SK-N-SH treated with all-trans-retinoic acid at 6 μM for 48 hours (cell line): ENCODE data around the gene STX12.

ENCODE experiments used
- ARNTL ChIP-seq: fragments of 450-650 bp; formaldehyde crosslinking; IDR thresholded peaks from 2 replicates; pipeline ENCODE4 v1.5.0; 2020; ENCODE audit warnings: low read depth, mild to moderate bottlenecking, moderate library complexity, borderline replicate concordance
- BACH2 ChIP-seq: fragments of 250-450 bp; sonication (Bioruptor Pico); IDR thresholded peaks from 2 replicates; pipeline ENCODE4 v1.9.0; 2021; ENCODE audit warnings: mild to moderate bottlenecking, borderline replicate concordance
- ISL1 ChIP-seq: fragments of 250-450 bp; sonication (Bioruptor Pico); IDR thresholded peaks from 2 replicates; pipeline ENCODE4 v2.1.2; 2022; ENCODE audit warnings: mild to moderate bottlenecking, moderate library complexity
- PPARA ChIP-seq: fragments of 250-450 bp; sonication (Bioruptor Pico); IDR thresholded peaks from 2 replicates; pipeline ENCODE4 v1.5.0; 2020; ENCODE audit warnings: mild to moderate bottlenecking, borderline replicate concordance
- RARB ChIP-seq: fragments of 250-450 bp; sonication (Bioruptor Pico); IDR thresholded peaks from 2 replicates; pipeline ENCODE4 v1.8.0; 2021; ENCODE audit warnings: mild to moderate bottlenecking, moderate library complexity
- TCF4 ChIP-seq: fragments of 250-450 bp; sonication (Bioruptor Pico); IDR thresholded peaks from 2 replicates; pipeline ENCODE4 v1.8.0; 2021; ENCODE audit warnings: mild to moderate bottlenecking, moderate library complexity, borderline replicate concordance
- TOX ChIP-seq: fragments of 250-450 bp; sonication (Bioruptor Pico); IDR thresholded peaks from 2 replicates; pipeline ENCODE4 v1.8.0; 2021; ENCODE audit warnings: mild to moderate bottlenecking, moderate library complexity, borderline replicate concordance
- ZFP3 ChIP-seq: fragments of 250-450 bp; sonication (Bioruptor Pico); IDR thresholded peaks from 2 replicates; pipeline ENCODE4 v1.5.0; 2020; ENCODE audit warnings: mild to moderate bottlenecking, moderate library complexity
- ZFP30 ChIP-seq: fragments of 450-650 bp; formaldehyde crosslinking; IDR thresholded peaks from 2 replicates; pipeline ENCODE4 v1.5.0; 2022; ENCODE audit warnings: mild to moderate bottlenecking, moderate library complexity
- ZNF565 ChIP-seq: fragments of 450-650 bp; formaldehyde crosslinking; conservative IDR thresholded peaks from 2 replicates; pipeline ENCODE4 v1.5.0; 2020; ENCODE audit warnings: low read depth, mild to moderate bottlenecking, moderate library complexity
- ZNF70 ChIP-seq: fragments of 450-650 bp; formaldehyde crosslinking; IDR thresholded peaks from 2 replicates; pipeline ENCODE4 v1.5.0; 2020; ENCODE audit warnings: mild to moderate bottlenecking, moderate library complexity
- TF ChIP-seq, protein P1 (sequence below): fragments of 250-450 bp; sonication (Bioruptor Pico); IDR thresholded peaks from 2 replicates; pipeline ENCODE4 v1.5.0; 2020; ENCODE audit warnings: mild to moderate bottlenecking, moderate library complexity
- TF ChIP-seq, protein P2 (sequence below): fragments of 250-450 bp; sonication (Bioruptor Pico); IDR thresholded peaks from 2 replicates; pipeline ENCODE4 v1.5.1; 2020; ENCODE audit warnings: low read depth, mild to moderate bottlenecking, moderate library complexity
- TF ChIP-seq, protein P3 (sequence below): fragments of 250-450 bp; sonication (Bioruptor Pico); IDR thresholded peaks from 2 replicates; pipeline ENCODE4 v1.8.0; 2021; ENCODE audit warnings: low read depth, mild to moderate bottlenecking, moderate library complexity, borderline replicate concordance

DNA sequence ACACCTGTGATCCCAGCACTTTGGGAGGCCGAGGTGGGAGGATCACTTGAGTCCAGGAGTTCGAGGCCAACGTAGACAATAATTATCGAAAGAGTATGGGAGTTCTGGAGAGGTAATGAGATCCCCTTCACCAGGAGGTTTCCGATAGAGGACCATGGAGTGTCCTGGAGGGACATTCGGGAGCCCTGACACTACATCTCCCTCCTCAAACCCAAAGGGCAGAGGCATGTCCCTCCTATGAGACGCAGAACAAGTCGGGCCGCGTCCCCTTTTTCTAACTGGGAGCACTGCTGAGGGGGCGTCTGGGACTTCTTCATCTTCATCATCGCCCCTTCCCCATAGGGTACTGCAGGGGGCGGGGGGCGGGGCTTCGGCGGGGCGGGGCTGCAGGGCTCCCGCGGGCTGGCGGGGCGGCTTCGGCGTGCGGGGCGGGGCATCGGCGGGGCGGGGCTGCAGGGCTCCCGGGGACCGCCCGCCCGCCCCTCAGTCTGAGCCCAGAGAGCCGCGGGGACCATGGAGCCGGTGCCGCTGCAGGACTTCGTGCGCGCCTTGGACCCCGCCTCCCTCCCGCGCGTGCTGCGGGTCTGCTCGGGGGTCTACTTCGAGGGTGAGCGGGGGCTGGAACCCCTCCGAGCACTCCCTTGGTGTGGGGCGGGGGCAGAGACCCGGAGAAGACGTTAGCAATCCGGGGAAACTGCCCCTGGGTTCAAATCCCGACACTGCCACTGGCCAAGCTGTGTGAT lies 99.2 kb downstream of the STX12 start, which contains the start of gene THEMIS2:
- TF ChIP-seq TCF4 (CRISPR knock-in tag) (no peak), ARNTL (CRISPR knock-in tag) (no peak), TOX (CRISPR knock-in tag) (no peak), ZNF70 (CRISPR knock-in tag) (no peak), ISL1 (CRISPR knock-in tag) (no peak), ZFP3 (CRISPR knock-in tag) (no peak), ZNF565 (CRISPR knock-in tag) (no peak), ZFP30 (CRISPR knock-in tag) (no peak), BACH2 (no peak), RARB (CRISPR knock-in tag) (no peak), PPARA (CRISPR knock-in tag) (no peak)
- TF ChIP-seq, protein P1, sequence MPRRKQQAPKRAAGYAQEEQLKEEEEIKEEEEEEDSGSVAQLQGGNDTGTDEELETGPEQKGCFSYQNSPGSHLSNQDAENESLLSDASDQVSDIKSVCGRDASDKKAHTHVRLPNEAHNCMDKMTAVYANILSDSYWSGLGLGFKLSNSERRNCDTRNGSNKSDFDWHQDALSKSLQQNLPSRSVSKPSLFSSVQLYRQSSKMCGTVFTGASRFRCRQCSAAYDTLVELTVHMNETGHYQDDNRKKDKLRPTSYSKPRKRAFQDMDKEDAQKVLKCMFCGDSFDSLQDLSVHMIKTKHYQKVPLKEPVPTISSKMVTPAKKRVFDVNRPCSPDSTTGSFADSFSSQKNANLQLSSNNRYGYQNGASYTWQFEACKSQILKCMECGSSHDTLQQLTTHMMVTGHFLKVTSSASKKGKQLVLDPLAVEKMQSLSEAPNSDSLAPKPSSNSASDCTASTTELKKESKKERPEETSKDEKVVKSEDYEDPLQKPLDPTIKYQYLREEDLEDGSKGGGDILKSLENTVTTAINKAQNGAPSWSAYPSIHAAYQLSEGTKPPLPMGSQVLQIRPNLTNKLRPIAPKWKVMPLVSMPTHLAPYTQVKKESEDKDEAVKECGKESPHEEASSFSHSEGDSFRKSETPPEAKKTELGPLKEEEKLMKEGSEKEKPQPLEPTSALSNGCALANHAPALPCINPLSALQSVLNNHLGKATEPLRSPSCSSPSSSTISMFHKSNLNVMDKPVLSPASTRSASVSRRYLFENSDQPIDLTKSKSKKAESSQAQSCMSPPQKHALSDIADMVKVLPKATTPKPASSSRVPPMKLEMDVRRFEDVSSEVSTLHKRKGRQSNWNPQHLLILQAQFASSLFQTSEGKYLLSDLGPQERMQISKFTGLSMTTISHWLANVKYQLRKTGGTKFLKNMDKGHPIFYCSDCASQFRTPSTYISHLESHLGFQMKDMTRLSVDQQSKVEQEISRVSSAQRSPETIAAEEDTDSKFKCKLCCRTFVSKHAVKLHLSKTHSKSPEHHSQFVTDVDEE (CRISPR knock-in tag): no peak
- TF ChIP-seq, protein P2, sequence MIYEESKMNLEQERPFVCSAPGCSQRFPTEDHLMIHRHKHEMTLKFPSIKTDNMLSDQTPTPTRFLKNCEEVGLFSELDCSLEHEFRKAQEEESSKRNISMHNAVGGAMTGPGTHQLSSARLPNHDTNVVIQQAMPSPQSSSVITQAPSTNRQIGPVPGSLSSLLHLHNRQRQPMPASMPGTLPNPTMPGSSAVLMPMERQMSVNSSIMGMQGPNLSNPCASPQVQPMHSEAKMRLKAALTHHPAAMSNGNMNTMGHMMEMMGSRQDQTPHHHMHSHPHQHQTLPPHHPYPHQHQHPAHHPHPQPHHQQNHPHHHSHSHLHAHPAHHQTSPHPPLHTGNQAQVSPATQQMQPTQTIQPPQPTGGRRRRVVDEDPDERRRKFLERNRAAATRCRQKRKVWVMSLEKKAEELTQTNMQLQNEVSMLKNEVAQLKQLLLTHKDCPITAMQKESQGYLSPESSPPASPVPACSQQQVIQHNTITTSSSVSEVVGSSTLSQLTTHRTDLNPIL: no peak
- TF ChIP-seq, protein P3, sequence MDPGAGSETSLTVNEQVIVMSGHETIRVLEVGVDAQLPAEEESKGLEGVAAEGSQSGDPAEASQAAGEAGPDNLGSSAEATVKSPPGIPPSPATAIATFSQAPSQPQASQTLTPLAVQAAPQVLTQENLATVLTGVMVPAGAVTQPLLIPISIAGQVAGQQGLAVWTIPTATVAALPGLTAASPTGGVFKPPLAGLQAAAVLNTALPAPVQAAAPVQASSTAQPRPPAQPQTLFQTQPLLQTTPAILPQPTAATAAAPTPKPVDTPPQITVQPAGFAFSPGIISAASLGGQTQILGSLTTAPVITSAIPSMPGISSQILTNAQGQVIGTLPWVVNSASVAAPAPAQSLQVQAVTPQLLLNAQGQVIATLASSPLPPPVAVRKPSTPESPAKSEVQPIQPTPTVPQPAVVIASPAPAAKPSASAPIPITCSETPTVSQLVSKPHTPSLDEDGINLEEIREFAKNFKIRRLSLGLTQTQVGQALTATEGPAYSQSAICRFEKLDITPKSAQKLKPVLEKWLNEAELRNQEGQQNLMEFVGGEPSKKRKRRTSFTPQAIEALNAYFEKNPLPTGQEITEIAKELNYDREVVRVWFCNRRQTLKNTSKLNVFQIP: no peak
